ENCODE measurements around the gene GNA15. TPM values are rescaled to one million over a fixed set of nuclear protein-coding genes. Genes with fewer than 3 reads are reported as not detected.

Gene GNA15
- total RNA-seq, 1 experiment from 2014 or later, result 6.2 TPM

DNA sequence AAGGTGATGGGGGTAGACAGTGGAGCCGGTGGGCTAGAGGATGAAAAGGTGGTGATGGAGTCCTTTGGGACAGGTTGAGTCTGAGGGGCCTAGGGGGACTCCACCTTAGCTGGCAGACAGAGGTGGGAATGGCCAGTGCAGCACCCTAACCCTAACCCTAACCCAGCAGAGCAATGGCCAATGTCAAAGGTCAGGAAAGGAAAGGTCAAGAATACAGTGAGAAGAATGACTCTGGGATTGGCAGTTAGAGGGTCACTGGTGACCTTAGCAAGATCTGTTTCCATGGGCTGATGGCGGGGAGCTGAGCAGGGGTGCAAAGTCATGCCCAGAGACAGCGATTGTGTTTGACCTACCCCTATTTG, 16.6 kb downstream of the GNA15 start:
- POLR2A ChIA-PET, result no interaction called here
- DNase-seq (ENCODE audit: low read depth, low spot score) (no peak), ATAC-seq (no peak)
- in situ Hi-C loops (cut with HindIII; ENCODE audit: low pct_unique_long_range_greater_than_20kb, low sequenced_read_pairs), result no loop called here
- intact Hi-C loops (cut with micrococcal nuclease; ENCODE audit: unreplicated experiment), result no loop called here
- peaks cover 6% of the 10 kb centered on the region for H3K4me1 ChIP-seq (ENCODE audit: control insufficient read depth, insufficient read depth, low read length)
- TF ChIP-seq, protein P1, sequence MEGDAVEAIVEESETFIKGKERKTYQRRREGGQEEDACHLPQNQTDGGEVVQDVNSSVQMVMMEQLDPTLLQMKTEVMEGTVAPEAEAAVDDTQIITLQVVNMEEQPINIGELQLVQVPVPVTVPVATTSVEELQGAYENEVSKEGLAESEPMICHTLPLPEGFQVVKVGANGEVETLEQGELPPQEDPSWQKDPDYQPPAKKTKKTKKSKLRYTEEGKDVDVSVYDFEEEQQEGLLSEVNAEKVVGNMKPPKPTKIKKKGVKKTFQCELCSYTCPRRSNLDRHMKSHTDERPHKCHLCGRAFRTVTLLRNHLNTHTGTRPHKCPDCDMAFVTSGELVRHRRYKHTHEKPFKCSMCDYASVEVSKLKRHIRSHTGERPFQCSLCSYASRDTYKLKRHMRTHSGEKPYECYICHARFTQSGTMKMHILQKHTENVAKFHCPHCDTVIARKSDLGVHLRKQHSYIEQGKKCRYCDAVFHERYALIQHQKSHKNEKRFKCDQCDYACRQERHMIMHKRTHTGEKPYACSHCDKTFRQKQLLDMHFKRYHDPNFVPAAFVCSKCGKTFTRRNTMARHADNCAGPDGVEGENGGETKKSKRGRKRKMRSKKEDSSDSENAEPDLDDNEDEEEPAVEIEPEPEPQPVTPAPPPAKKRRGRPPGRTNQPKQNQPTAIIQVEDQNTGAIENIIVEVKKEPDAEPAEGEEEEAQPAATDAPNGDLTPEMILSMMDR (IDR thresholded peaks at IDR 0.05), result no peak
- TF ChIP-seq, protein P2, sequence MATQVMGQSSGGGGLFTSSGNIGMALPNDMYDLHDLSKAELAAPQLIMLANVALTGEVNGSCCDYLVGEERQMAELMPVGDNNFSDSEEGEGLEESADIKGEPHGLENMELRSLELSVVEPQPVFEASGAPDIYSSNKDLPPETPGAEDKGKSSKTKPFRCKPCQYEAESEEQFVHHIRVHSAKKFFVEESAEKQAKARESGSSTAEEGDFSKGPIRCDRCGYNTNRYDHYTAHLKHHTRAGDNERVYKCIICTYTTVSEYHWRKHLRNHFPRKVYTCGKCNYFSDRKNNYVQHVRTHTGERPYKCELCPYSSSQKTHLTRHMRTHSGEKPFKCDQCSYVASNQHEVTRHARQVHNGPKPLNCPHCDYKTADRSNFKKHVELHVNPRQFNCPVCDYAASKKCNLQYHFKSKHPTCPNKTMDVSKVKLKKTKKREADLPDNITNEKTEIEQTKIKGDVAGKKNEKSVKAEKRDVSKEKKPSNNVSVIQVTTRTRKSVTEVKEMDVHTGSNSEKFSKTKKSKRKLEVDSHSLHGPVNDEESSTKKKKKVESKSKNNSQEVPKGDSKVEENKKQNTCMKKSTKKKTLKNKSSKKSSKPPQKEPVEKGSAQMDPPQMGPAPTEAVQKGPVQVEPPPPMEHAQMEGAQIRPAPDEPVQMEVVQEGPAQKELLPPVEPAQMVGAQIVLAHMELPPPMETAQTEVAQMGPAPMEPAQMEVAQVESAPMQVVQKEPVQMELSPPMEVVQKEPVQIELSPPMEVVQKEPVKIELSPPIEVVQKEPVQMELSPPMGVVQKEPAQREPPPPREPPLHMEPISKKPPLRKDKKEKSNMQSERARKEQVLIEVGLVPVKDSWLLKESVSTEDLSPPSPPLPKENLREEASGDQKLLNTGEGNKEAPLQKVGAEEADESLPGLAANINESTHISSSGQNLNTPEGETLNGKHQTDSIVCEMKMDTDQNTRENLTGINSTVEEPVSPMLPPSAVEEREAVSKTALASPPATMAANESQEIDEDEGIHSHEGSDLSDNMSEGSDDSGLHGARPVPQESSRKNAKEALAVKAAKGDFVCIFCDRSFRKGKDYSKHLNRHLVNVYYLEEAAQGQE (IDR thresholded peaks at IDR 0.05; ENCODE audit: insufficient read depth in 1 of 2, low read depth in 2 of 2, low read length in 1 of 2), result no peak
- TF ChIP-seq SIN3A (IDR thresholded peaks at IDR 0.05; ENCODE audit: borderline replicate concordance, insufficient read depth, low read depth, low read length) (no peak), TCF7L2 (IDR thresholded peaks at IDR 0.05; ENCODE audit: low read depth, low read length) (no peak), POLR2AphosphoS5 (IDR thresholded peaks at IDR 0.05; ENCODE audit: low read depth, low read length) (no peak)
- H3K27ac ChIP-seq (ENCODE audit: low read length), result no peak overlapping the region
- CTCF ChIA-PET, result no interaction called here
- no peaks in the 10 kb centered on the region for H3K36me3 ChIP-seq (ENCODE audit: control insufficient read depth, insufficient read depth, low read length)
- no peak overlapping the region for H3K4me3 ChIP-seq (ENCODE audit: low read depth in 2 of 2, low read length in 2 of 2)
- no peaks in the 10 kb centered on the region for H3K27me3 ChIP-seq (ENCODE audit: control insufficient read depth, insufficient read depth, low read length)
- no TSS peak for BruUV-seq (replicated peaks)
- H3K9me3 ChIP-seq (ENCODE audit: control insufficient read depth, insufficient read depth, low read depth, low read length), result no peaks in the 10 kb centered on the region

DNA sequence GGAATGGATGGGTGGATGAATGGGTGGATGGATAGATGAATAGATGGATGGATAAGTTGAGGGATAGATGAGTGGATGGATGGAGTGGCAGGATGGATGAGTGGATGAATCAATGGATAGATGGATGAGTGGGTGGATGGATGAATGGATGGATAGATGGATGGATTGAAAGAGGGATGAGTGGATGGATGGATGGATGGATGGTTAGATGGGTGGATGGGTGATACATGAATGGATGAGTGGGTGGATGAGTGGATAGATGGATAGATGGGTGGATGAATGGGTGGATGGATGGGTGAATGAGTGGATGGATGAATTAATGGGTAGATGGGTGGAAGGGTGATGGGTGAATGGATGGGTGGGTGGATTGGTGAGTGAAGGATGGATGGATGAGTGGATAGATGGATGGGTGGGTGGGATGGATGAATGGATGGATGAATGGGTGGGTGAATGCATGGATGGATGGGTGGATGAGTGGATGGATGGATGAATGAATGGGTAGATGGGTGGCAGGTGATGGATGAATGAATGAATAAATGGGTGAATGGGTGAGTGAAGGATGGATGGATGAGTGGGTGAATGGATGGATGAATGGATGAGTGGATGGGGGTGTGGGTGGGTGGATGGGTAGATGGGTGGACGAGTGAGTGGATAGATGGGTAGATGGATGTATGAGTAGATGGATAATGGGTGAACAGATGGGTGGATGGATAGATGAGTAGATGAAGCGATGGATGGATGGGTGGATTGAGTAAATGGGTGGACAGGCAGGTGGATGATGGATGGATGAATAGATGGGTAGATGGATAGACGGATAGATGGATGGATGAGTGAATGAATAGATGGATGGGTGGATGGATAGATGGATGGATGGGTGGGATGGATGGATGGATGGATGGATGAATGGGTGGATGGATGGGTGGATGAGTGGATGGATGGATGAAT, 17.7 kb downstream of the GNA15 start:
- CTCF ChIA-PET, result no interaction called here
- intact Hi-C loops (cut with micrococcal nuclease; ENCODE audit: unreplicated experiment), result no loop called here

More for the DNA sequence above, 17.7 kb downstream of the GNA15 start:
- ATAC-seq, result no peak
- Histone ChIP-seq H3K9me3 (ENCODE audit: control insufficient read depth, insufficient read depth, low read depth, low read length) (no peaks in the 10 kb centered on the region), H3K4me3 (ENCODE audit: low read depth in 2 of 2, low read length in 2 of 2) (no peak overlapping the region), H3K27me3 (ENCODE audit: control insufficient read depth, insufficient read depth, low read length) (no peaks in the 10 kb centered on the region), H3K27ac (ENCODE audit: low read length) (no peak overlapping the region), H3K4me1 (ENCODE audit: control insufficient read depth, insufficient read depth, low read length) (peaks cover 6% of the 10 kb centered on the region), H3K36me3 (ENCODE audit: control insufficient read depth, insufficient read depth, low read length) (no peaks in the 10 kb centered on the region)
- POLR2A ChIA-PET, result no interaction called here
- BruUV-seq (replicated peaks), result no TSS peak
- TF ChIP-seq, protein P1 (IDR thresholded peaks at IDR 0.05), result no peak
- TF ChIP-seq TCF7L2 (IDR thresholded peaks at IDR 0.05; ENCODE audit: low read depth, low read length), result no peak
- TF ChIP-seq, protein P2 (IDR thresholded peaks at IDR 0.05; ENCODE audit: insufficient read depth in 1 of 2, low read depth in 2 of 2, low read length in 1 of 2), result no peak
- TF ChIP-seq POLR2AphosphoS5 (IDR thresholded peaks at IDR 0.05; ENCODE audit: low read depth, low read length), result no peak
- no peak for TF ChIP-seq SIN3A (IDR thresholded peaks at IDR 0.05; ENCODE audit: borderline replicate concordance, insufficient read depth, low read depth, low read length)
- in situ Hi-C loops (cut with HindIII; ENCODE audit: low pct_unique_long_range_greater_than_20kb, low sequenced_read_pairs), result no loop called here
- no peak for DNase-seq (ENCODE audit: low read depth, low spot score)
